Fibroblast of peridontal ligament (primary cell): ENCODE measurements around the gene HES6.
A peak's percentile ranks its signal among the peaks of the same experiment; 100 is the strongest.
"Not testable (repeated sequence)": the region's sequence is repeated elsewhere in the genome, so short reads cannot be mapped to it uniquely, and the experiment has no call there.

Source experiments
- DNase-seq: peaks from one replicate; pipeline ENCODE4 v3.0.0-alpha.2; 2010; ENCODE audit errors: extremely low read depth

Gene HES6

DNA sequence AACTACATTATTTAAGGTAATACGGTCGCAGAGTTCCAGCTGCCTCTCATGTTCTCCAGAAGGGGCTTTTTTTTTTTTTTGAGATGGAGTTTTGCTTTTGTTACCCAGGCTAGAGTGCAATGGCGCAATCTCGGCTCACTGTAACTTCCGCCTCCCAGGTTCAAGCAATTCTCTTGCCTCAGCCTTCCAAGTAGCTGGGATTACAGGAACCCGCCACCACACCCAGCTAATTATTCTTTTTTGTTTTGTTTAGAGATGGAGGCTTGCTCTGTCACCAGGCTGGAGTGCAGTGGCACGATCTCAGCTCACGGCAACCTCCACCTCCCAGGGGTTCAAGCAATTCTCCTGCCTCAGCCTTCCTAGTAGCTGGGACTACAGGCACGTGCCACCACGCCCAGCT is 33.6 kb upstream of the HES6 start:
- not testable (repeated sequence) for DNase-seq

- DNase-seq, result no peak
Observed at GRCh38 chr2:238272156-238272555, 32.3 kb upstream of the HES6 start.

DNA sequence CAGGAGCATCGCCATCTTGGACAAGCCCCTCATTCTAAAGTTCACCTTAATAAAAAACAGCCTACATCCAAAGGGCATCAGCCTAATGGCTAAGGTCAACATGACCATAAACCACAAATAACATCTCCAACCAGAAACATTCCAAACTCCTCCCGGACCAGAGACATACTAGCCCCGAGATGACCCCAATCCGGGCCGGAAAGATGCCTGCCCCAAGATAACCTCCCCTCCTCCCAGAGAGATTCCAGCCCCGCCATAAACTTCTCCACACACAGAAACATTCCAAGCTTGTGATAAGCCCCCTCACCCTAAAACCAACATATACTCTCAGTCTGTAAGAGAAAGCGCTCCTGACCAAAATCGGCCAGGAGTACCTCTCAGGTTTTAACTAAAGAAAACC is 31.8 kb upstream of the HES6 start:
- not testable (repeated sequence) for DNase-seq

DNA sequence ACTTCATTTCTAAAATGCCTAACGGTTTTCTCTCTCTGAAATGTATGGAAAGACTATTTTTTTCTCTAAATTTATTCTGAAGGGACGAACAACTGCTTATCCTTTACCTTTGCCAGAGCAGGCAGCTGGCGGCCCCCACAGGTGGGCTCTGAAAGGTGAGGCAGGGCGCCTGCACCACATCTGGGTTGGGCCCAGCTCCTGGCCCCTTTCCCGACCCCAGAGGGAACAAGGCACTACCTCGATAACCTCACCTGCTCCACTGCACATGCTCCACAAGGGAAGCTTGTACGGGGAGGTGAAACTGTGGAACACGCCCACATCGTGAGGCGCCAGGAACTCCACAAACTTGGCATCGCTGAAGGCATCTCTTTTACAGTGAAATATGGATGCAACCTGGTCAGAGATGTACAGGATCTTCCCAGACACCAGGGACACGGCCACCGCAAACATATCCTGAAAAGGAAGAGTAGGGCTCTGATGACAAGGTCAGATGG is 31.3 kb upstream of the HES6 start:
- no peak for DNase-seq

- DNase-seq, result no peak
Observed at GRCh38 chr2:238270606-238271005, 30.8 kb upstream of the HES6 start.

DNA sequence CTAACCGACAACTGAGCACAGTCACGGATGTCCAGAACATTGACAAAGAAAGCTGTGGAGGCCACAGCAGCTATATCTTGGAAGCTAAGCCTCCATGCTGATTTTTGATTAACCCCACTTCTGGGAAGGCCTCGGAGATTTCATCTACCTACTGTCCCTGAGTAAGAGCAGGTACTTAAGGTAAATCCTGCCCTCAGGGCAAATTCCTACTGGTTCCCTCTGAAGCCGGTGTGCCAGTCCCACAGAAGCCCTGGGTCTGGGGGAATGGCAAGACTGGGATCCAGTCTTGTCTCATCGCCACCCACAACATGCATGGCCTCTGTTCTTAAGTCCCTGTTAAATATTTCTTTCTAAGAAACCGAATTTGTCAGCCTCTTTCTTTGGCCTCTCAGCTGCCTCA is 29.9 kb upstream of the HES6 start:
- no peak for DNase-seq

DNA sequence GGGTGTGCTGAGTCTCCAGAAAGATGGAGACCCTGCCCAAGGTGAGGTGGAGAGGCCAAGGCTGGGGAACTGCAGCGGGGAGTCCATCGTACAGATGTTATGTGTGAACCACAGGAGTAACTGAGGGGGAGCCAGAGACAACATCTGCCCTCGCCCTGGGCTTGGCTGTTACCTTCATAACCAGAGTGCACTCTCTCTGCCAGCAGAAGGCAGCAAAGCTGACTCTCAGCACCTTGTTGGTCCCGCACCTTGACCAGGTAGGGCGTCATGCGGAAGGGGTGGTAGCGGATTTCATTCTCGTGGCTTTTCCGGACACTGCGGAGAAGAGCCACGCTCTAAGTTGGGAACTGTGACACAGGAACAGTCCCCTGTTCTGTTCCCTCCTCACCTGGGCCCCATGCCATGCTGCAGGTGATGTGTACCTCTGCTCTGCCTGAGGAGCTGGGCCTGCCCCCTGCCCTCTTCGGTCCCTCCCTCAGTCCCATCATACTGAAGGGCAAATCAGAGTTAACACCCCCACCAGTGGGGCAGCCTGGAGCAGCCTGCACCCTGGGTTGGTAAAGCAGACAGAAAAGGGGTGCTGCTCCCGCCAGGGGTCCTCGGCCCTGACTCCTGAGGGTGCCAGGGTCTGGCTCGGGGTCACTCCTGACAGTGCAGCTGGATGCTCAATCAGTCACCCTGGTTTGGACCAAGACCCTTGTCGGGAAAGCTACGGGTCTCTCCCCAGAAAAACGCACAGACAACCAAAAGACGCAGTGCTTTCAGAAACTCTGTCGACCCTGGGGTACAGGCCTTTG is 28.2 kb upstream of the HES6 start:
- no peak for DNase-seq

DNA sequence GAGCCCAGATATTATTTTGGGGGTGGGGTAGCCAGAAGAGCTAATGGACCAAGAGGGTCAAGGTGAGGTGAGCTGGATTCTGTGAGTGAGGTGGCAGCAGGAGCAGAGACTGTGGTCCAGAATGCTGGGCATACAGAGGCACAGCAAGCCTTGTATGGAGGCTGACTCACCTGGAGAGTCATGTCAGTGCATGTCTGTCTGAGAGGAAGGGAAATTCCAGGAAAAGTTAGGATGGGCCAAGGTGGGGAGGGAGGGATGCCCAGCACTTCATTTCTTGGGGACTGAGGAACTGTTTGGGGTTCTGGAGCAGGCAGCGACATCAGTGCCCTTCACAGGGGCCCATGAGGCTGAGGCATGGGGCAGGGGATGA is 27.5 kb upstream of the HES6 start:
- no peak for DNase-seq

- no peak for DNase-seq
Observed at GRCh38 chr2:238265605-238266004, 25.8 kb upstream of the HES6 start.

GRCh38 chr2:238264072-238264460 is 24.2 kb upstream of the HES6 start:
- DNase-seq, result no peak

DNA sequence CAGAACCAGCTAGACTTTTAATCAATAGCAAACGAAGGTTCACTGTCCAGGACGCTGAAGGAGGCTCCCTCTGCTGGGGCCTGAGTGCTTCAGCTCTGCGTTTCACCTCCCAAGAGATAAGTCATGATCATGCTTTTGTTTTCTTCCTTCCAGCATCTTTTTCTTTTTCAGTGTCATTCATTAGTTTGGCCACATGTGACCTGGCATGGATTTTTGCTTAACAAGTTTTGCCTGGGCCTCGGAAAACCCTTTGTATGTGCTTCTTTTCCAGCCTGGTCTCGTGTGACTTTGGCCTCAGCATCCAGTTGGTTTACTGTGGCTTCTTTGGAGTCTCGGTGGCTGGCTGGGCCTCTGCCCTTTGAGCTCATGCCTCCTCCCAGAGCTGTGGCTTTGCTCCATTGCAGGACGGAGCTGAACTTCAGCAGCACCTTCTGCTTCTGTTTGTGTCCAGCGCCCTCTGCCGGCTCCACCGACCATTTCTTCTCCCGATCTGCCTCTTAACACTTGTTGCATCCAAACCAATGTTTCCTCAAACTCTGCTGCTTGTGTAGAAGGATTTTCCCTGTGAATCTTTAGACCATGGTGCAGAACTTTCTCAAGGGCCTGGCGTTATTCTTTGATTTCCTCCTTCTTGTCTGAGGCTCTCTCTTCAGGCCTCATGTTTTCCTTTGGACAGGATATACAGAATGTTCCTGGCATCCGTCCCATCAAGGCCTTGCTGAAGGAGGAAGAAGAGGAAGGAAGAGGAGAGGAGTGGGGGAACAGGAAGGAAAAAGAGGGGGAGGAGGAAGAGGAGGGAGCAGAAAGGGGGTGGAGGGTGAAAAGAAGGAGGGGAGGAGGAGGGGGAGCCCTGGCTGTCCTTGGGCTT is 23.6 kb upstream of the HES6 start:
- DNase-seq, result peak; percentile 97

DNA sequence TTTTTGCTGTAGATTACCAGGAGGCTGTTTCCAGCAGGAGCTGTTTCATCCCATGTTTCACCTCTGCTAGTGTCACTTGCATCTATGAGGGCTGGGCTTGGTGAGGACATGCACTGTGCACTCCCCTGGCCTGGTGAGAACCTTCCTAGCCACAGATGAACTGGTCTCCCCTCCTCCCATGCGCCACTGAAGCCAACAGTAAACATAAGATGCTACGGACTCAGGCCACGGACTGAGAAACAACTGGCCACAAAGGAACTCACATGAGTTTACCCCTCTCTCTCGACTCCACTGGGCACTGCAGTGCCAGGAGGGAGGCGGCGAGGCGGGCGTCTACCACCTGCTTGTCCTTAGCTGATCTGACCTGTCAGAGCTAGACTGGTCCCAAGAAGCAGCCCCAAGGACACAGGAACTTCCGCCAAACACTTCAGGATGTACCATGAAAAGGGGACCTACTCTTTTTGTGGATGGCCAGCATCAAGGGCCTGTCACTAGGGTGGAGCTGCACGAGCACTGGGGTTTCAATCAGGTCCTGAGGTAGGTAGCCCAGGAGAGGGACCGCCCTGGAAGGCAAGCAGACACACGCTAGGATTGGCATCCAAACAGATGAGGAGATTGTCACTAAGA is 22.8 kb upstream of the HES6 start:
- no peak for DNase-seq

DNA sequence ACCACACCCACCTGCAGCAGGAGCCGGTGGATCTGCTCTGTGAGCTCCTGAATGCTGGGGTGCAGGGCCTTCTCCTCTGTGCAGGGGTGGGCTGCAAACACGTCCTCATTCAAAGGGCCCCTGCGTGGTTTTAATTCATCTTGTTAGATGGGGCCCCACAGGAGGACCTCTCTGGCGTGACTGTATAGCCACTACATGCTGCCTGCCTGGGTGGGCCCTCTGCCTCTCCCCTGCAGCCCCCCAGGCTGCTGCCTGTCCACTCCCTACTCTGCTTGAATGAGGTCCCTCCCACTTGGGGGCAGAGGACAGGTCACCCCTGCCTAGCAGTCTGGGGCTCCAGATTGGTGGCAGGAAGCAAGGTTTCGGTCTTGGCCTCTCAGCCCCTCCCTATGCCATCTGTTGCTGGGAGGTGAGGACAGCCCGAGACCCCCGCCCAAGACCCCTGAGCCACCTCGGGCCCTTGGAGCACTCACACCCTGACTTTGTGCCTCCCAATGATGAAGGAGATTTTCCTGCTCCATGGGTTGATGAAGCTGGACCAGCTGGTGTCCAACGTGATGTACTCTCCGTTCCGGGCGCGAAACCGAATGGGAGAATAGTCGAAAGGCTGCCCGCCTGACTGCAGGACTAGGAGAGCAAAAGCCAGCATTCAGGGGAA is 22.0 kb upstream of the HES6 start:
- no peak for DNase-seq

GRCh38 chr2:238260883-238261282 is 21.0 kb upstream of the HES6 start:
- DNase-seq, result no peak

- DNase-seq, result no peak
Observed at GRCh38 chr2:238259061-238260020, 19.5 kb upstream of the HES6 start.

- no peak for DNase-seq
Observed at GRCh38 chr2:238257786-238258700, 18.2 kb upstream of the HES6 start.

DNA sequence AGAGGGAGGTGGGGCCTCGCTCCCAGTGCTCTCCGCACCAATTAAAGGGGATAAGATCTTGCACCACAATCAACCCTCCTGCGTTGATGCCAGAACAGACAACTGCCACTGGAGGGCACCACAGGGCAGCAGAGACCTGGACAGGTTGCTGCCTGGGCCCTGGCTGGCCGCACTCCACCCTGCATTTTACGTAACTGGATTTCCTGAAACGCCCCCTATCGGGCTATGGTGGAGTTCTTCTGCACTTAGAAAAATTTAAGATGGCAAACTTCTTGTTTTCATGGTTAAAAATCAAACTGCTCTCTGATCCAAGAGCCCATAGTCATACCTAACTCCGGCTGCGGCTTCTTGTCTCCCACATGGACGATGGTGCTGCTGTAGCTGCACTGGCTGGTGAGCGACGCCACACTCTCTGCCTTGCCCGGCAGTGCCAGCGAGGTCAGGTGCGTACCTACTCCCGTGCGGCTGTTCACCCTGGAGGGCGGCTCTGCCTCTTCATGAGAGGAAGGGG is 16.8 kb upstream of the HES6 start:
- DNase-seq, result peak; percentile 56

- no peak for DNase-seq
Observed at GRCh38 chr2:238256111-238256510, 16.3 kb upstream of the HES6 start.

GRCh38 chr2:238255636-238256035 is 15.8 kb upstream of the HES6 start:
- DNase-seq, result no peak
